ENCODE results near the gene FKBP11.

FKBP11 gene

DNA sequence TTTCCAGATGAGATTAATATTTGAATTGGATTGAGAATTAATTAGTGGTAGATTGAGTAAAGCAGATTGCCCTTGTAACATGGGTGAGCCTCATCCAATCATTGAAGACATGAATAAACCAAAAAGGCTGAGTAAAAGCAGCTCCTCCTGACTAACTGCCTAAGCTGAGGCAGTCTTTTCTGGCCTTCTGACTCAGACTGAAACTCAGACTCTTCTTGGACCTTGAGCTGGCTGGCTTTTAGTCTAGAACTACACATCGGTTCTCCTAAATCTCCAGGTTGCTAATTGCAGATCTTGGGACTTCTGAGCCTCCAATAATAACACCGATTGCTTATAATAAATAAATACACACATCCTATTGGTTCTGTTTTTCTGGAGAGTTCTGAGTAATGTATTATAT lies 24.0 kb downstream of the FKBP11 start:
- H3K4me3 ChIP-seq (ENCODE audit: low read length), result no peak overlapping the region
- TF ChIP-seq, protein P1, sequence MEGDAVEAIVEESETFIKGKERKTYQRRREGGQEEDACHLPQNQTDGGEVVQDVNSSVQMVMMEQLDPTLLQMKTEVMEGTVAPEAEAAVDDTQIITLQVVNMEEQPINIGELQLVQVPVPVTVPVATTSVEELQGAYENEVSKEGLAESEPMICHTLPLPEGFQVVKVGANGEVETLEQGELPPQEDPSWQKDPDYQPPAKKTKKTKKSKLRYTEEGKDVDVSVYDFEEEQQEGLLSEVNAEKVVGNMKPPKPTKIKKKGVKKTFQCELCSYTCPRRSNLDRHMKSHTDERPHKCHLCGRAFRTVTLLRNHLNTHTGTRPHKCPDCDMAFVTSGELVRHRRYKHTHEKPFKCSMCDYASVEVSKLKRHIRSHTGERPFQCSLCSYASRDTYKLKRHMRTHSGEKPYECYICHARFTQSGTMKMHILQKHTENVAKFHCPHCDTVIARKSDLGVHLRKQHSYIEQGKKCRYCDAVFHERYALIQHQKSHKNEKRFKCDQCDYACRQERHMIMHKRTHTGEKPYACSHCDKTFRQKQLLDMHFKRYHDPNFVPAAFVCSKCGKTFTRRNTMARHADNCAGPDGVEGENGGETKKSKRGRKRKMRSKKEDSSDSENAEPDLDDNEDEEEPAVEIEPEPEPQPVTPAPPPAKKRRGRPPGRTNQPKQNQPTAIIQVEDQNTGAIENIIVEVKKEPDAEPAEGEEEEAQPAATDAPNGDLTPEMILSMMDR (IDR thresholded peaks at IDR 0.05; ENCODE audit: low read depth, low read length, poor library complexity, severe bottlenecking), result no peak
- TF ChIP-seq EZH2phosphoT487 (IDR thresholded peaks at IDR 0.05; ENCODE audit: borderline replicate concordance, low read length), result no peak

DNA sequence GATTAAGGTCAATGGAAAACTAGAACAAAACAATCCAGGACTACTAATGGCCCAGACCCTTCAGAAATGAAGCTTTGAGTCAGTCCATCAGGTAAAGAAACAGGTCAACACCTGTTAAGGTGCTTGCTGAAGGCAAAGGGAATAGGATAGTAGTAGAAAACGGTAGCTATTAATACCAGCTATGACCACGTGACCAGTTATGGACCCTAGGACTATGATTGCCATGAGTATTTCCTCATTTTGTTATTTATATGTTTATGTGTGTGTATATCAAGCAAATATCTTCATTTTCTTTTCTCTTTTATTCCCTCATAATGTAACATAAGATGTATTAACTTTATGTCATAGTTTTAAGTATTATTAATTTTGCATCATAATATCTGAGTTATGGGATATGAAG lies 25.6 kb downstream of the FKBP11 start:
- H3K4me2 ChIP-seq (ENCODE audit: low read length), result no peak overlapping the region
- H3K9me2 ChIP-seq (replicated peaks; ENCODE audit: control insufficient read depth, low read length), result no peaks in the 10 kb centered on the region
- no peaks in the 10 kb centered on the region for H3F3A ChIP-seq (ENCODE audit: control insufficient read depth, insufficient read depth)
- no peaks in the 10 kb centered on the region for H3K79me2 ChIP-seq (ENCODE audit: control insufficient read depth, low read length)
- H3K4me3 ChIP-seq (ENCODE audit: low read length), result no peak overlapping the region
- no peak overlapping the region for H3K27ac ChIP-seq (ENCODE audit: low read depth, low read length)
- H3K36me3 ChIP-seq (ENCODE audit: control insufficient read depth, low read length), result no peaks in the 10 kb centered on the region
- peaks cover 5% of the 10 kb centered on the region; the same call in 1 of the 2 replicates for H3K4me1 ChIP-seq (ENCODE audit: control insufficient read depth, low read length)
- TF ChIP-seq, protein P1 (IDR thresholded peaks at IDR 0.05; ENCODE audit: low read depth, low read length, poor library complexity, severe bottlenecking), result no peak
- TF ChIP-seq EZH2phosphoT487 (IDR thresholded peaks at IDR 0.05; ENCODE audit: borderline replicate concordance, low read length), result no peak
- H4K20me1 ChIP-seq (ENCODE audit: control insufficient read depth, insufficient read depth, low read depth, low read length), result no peaks in the 10 kb centered on the region
- no peaks in the 10 kb centered on the region for H3K9me3 ChIP-seq (ENCODE audit: control insufficient read depth, insufficient read depth, low read length)
- H3K27me3 ChIP-seq (ENCODE audit: control insufficient read depth, low read length), result peaks cover 8% of the 10 kb centered on the region

More for the DNA sequence above, 24.0 kb downstream of the FKBP11 start:
- Histone ChIP-seq H3K79me2 (ENCODE audit: control insufficient read depth, low read length) (no peaks in the 10 kb centered on the region), H3K27me3 (ENCODE audit: control insufficient read depth, low read length) (peaks cover 8% of the 10 kb centered on the region), H3F3A (ENCODE audit: control insufficient read depth, insufficient read depth) (no peaks in the 10 kb centered on the region), H3K4me1 (ENCODE audit: control insufficient read depth, low read length) (peaks cover 5% of the 10 kb centered on the region; the same call in 1 of the 2 replicates), H3K9me2 (replicated peaks; ENCODE audit: control insufficient read depth, low read length) (no peaks in the 10 kb centered on the region), H3K36me3 (ENCODE audit: control insufficient read depth, low read length) (no peaks in the 10 kb centered on the region), H3K27ac (ENCODE audit: low read depth, low read length) (no peak overlapping the region), H4K20me1 (ENCODE audit: control insufficient read depth, insufficient read depth, low read depth, low read length) (no peaks in the 10 kb centered on the region), H3K9me3 (ENCODE audit: control insufficient read depth, insufficient read depth, low read length) (no peaks in the 10 kb centered on the region), H3K4me2 (ENCODE audit: low read length) (no peak overlapping the region)

DNA sequence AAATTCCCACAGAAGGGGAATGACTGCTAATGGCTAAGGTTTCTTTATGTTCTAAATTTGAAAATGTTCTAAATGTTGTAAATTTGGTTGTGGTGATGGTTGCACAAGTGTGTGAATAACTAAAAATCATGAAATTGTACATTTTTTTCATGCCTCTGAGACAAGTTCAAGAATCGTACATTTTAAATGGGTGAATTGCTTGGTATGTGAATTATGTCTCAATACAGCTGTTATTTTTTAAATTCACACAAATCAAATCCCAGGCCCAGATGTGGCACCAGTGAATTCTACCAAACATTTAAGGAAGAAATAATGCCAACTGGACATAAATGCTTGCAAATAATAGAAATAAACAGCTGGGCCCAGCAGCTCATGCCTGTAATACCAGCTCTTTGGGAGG lies 31.0 kb downstream of the FKBP11 start:
- Histone ChIP-seq H3K4me2 (ENCODE audit: low read length) (no peak overlapping the region), H4K20me1 (ENCODE audit: control insufficient read depth, insufficient read depth, low read depth, low read length) (no peaks in the 10 kb centered on the region), H3K4me3 (ENCODE audit: low read length) (no peak overlapping the region), H3K9me3 (ENCODE audit: control insufficient read depth, insufficient read depth, low read length) (no peaks in the 10 kb centered on the region), H3K27me3 (ENCODE audit: control insufficient read depth, low read length) (peaks cover 21% of the 10 kb centered on the region), H3K36me3 (ENCODE audit: control insufficient read depth, low read length) (no peaks in the 10 kb centered on the region), H3K79me2 (ENCODE audit: control insufficient read depth, low read length) (no peaks in the 10 kb centered on the region), H3K27ac (ENCODE audit: low read depth, low read length) (no peak overlapping the region), H3K9me2 (replicated peaks; ENCODE audit: control insufficient read depth, low read length) (no peaks in the 10 kb centered on the region), H3F3A (ENCODE audit: control insufficient read depth, insufficient read depth) (no peaks in the 10 kb centered on the region), H3K4me1 (ENCODE audit: control insufficient read depth, low read length) (peaks cover 9% of the 10 kb centered on the region)
- TF ChIP-seq, protein P1 (IDR thresholded peaks at IDR 0.05; ENCODE audit: low read depth, low read length, poor library complexity, severe bottlenecking), result no peak
- TF ChIP-seq EZH2phosphoT487 (IDR thresholded peaks at IDR 0.05; ENCODE audit: borderline replicate concordance, low read length), result no peak

Measured in DOHH2 (cell line).